Ovary (tissue), 3 donors: ENCODE results near the gene LSAMP.

Experiments
- CTCF ChIP-seq, 3 donors: fragments of 450-650 bp in 2 of 3; fragments of 200-600 bp in 1 of 3; IDR thresholded peaks; one replicate each; pipeline versions ENCODE4 v1.5.1 to v1.8.0; 2016 to 2022; ENCODE audit warnings: antibody characterized with exemption in 3 of 3, mild to moderate bottlenecking in 1 of 3
- POLR2A ChIP-seq: fragments of 450-650 bp; IDR thresholded peaks from one replicate; pipeline ENCODE4 v1.6.1; 2017; ENCODE audit warnings: antibody characterized with exemption, mild to moderate bottlenecking, moderate library complexity
- donor health status: DM: no; HTN: no; CAD: no.

- TF ChIP-seq CTCF (IDR thresholded peaks at IDR 0.05), result no peak
- TF ChIP-seq POLR2A, result no peak
Observed at GRCh38 chr3:115859002-115859807, 586.1 kb downstream of the LSAMP start.
